Stimulated activated CD8-positive, alpha-beta memory T cell treated with anti-CD3 and anti-CD28 coated beads, Interleukin-4, amount 100 ng/mL, for 1 hour (primary cell): Measurements from ENCODE around the gene MED25.

Experiments used
- DNase-seq, 2 donors: peaks; one replicate each; pipeline ENCODE4 v3.0.0-alpha.2; 2020; ENCODE audit warnings: low read depth in 2 of 2, low spot score in 1 of 2

Gene MED25

DNA sequence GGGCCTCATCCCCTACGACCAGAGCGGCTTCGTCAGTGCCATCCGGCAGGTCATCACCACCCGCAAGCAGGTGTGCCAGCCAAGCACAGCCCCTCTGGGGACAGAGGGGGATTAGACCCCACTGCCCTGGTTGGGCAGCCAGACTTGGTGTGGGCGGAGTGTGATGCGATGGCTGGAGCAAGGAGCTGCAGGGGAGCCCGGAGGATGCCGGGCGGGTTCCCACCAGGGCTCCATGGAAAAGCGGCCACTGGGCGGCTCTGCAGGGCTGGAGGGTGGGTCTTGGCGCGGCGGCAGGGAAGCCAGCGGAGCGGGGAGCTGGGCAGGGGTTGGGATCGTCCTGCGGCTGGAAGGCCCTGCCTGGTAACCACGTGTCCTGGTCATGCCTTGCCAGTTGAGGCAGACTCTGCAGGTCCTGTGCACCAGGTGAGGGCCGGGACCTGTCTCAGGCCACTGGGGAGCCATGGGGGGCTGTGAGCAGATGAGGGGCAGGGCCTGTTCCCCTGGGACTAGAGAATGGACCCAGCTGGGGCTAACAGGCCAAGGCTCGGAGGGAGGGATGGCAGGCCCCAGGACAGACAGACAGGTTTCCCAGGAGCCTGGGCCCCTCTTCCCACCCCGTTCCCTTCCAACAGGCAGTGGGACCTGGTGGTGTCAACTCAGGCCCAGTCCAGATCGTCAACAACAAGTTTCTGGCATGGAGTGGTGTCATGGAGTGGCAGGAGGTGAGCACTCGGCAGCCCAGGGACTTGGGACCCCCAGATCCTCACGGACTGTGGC, 39.2 kb downstream of the MED25 start:
- DNase-seq: no peak

DNA sequence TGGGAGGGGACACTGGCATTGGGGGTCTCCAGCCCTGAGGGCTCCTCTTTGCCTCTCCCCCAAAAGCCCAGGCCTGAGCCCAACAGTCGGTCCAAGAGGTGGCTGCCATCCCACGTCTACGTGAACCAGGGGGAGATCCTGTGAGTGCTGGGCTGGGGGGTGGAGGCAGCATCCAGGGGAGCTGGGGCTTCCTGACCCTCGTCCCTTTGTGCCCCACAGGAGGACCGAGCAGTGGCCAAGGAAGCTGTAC, 39.7 kb downstream of the MED25 start:
- DNase-seq: no peak

DNA sequence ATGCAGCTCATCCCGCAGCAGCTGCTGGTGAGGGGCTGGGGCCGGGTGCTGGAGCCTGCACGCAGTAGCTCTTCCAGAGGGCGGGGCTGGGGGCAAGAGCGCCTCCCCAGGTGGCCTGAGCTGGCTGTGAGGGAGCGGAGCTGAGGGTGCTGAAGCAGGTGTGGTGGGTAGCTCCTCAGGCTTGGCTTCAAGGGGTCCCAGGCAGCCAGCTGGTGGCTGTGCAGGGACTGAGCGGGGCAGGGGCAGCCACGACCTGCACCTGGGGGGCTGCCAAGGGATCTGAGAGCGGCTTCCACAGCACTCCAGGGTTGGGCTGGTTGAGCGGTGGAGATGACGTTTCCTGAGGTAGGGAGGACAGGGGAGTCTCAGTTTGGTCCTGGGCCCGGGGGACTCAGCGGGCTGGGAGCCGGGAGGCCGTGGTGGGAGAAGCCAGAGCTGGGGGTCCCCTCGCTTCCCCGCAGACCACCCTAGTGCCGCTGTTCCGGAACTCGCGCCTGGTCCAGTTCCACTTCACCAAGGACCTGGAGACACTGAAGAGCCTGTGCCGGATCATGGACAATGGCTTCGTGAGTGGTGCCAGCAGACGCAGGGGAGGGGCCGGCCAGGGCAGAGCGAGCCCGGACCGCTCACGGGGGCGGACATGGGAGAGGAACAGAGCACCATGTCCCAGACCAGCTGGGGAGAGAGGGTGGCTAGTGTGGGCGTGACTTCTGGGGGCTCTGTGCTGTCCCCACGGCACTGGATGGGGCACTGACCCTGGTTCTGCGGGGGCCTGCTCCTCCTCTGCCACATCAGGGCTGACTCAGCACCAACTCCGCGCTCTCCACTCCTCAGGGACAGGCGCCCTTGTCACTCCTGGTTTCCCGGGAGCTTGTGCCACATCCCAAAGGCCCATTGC, 40.2 kb downstream of the MED25 start:
- DNase-seq: no peak

- DNase-seq: no peak
Observed at GRCh38 chr19:49859682-49860335, 41.7 kb downstream of the MED25 start.

DNA sequence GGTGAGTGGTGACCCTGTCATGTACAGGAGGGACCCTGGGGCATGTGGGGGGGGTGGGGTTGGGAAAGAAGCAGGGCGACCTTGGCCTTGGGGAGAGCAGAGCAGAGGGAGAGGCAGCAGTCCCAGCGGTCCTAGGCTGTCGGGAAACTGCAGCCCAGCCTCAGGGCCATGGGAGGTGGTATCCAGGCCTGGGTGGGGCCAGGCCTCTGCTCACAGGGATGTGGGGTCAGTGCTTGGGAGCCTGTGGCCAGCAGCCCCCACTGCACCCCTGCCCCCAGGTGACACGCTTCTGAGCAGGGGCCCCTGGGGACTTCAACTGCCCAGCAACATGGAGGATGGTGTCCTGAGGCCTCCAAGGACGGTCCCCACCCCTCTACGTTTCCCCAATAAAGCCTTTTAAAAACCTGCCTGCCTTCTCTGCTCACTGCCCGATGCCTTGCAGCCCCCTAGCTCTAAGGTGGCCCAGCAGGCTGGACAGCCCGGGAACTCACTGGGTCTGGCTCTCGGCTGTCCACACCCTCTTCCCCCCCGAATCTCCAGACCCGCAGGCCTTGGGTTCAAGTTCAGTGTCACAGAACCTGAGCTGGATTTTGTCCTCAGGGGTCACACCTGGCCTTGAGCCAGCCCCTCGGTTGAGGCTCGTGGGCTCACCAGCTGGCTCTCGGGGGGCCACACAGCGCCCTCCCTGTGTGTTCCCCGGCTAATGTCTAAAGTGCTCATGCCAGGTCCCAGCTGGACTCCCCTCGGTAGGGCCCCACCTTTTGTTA, 42.4 kb downstream of the MED25 start:
- no peak for DNase-seq

- DNase-seq: no peak
Observed at GRCh38 chr19:49861107-49861506, 43.0 kb downstream of the MED25 start.

DNA sequence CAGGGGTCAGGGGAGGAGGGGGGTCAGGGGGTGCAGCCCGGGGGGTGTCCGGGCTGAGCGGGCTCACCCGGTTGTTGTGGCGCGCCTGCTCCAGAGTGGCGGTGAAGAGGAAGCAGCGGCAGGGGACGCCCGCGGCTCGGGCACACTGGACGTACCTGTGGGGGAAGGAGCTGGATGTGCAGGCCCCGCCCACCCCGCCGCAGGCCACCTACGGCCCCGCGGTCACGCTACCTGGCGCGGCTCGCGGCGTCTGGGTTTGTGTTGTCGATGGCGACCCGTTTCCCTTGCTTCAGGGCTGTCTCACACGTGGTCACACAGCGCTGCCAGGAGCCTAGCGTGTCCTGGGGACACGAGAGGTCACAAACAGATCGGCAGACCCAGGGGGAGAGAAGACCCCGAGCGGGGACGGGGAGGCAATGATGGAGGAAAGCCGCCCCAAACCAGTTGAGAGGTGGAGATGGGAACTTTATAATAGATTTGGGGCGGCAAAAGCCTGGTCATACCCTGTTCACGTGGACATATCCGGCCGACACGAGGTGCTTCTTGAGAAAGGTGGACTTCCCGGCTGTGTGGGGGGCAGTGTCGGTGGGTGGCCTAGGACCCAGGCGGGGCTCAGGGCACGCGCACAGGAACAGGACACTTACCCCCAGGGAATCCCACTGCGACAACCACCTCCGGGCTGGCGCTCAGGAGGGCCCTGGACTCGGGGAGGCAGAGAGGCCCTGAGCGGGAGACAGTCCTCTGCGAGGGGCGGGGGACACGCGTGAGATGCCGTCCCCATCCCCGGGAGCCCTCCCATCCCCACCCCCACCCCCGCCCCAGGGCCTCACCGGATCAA, 43.7 kb downstream of the MED25 start:
- DNase-seq: no peak

DNA sequence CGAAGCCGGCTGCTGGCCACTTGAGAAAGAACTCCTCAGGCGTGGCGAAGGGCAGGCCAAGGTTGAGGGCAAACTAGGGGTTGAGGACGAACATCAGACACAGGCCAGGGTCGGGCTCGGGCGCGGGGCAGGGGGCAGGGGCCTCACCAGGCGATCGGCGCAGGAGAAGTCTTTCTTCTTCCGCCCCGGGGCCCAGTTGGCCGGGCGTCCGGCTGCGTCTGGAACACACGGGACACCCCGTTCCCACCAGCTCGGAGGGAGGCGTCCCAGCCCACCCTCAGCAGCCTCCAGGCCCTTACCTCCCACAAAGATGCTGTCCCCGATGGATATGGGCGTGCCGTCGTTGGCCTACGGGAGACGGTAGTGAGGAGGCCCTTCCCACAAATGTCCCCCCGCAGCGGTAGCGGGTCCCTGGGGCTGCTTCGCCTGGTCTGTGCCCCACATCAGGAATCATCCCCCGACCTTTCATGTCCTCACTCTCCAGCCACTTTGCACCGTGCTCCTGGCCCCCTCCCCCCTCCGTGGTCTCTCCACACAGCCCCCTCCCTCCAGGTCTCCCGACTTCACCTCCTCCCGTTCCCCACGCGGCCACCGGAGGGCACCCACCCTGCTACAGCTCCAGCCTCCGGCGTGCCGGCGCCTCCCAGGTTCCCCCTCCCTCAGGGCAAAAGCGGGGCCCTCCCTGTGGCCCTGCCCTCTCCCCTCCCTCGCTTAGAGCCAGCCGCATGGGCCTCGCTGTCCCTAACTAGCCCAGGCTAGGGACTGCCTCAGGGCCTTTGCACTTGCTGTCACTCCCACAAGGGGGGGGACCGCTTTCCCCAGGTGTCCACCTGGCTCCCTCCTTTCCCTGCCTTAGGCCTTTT, 44.5 kb downstream of the MED25 start:
- no peak for DNase-seq

DNA sequence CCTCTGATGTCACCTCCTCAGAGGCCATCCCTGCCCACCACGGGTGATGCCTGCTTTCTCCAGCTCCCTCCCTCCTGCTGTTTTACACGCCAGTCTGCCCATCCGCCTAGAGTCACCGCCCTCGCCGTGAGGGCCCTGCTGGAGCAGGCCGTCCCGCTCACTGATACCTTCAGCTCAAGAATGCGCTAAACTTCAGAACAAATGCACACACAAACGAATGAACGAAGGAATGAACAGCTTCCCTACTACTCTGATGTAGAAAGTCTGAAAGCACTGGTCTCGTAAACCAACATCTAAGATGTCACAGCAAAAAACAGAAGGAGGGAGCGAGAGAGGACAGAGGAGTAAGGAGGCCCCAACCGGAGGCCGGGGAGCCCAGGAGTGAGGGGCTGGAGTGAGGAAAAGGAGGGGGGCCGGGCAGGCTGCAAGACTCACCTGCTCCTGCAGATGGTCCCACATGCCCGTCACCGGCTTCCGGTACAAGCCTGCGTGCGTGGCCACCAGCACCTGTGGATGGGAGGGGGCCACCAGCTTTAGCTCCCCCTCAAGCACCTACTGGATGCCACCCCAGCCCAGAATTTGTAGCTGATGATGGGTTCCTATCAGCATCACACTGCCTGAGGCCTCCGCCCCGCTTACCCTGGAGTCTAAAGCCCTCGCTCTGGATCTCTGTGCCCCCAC, 45.3 kb downstream of the MED25 start:
- DNase-seq: no peak

DNA sequence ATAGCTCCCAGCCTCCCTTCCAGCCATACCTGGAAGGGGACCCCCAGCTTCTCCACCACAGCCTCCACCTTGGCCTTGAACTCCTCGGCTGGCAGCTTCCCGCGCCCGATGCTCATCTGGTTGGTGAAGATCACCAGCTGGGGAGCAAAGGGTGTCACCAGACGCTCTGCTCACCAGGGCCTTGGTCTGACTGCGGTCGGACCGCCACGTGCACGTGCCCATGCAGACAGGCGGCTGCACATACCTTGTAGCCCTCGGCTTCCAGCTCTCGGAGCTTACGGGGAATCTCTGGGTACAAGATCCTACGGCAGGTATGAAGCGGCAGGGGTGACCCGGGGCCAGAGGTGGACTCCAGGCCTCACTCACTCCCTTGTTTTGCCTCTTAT, 45.8 kb downstream of the MED25 start:
- no peak for DNase-seq

- no peak for DNase-seq
Observed at GRCh38 chr19:49864890-49865289, 46.8 kb downstream of the MED25 start.

DNA sequence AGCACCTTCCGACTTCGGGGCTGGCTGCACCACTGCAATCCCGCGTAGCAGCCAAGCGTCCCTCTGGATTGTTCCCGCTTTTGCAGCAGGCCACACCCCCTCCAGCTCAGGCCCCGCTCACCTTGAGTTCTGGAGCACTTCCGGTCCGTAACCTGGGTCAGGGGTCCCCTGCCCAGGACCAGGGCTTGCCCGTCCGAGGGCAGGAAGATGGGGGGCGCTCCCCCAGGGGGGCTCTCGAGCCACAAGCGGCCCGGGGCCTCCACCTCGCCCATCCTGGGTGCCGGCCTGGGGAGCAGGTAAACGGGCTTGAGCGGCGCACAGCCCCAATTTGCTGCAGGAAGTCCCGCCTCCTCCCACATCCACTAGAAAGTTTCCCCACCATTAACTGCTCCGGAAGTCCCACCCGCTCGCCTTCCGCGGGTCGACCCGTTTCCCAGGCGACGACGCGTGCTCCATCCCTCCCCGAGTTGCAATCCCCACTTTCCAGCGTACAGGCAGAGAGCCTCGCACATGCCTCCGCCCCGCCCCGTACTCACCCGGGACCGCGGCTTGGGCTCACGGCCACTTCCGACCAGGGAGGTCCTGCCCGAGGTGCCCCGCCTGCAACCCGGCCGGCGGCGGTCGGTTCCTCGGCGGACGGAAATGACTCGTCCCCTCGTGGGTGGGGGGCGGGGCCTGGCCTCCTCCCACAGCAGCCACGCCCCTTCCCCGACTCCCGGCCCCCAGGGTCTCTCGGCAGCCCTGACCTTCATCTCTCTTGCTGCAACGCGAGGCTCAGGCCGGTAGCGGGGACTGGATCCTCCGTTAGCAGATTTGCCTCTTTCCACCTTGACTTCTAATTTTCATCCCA, 49.1 kb downstream of the MED25 start, which contains the start of gene PNKP:
Gene PNKP, minus strand, starts transcription at position 644 of the 850 bp plus-strand sequence. Its CDS starts 372 bp downstream, at position 272.
- DNase-seq: peak; percentile 73 to 82

- peak in 1 of 2 donors; percentile 11 for DNase-seq
Observed at GRCh38 chr19:49869009-49869483, 51.0 kb downstream of the MED25 start.

DNA sequence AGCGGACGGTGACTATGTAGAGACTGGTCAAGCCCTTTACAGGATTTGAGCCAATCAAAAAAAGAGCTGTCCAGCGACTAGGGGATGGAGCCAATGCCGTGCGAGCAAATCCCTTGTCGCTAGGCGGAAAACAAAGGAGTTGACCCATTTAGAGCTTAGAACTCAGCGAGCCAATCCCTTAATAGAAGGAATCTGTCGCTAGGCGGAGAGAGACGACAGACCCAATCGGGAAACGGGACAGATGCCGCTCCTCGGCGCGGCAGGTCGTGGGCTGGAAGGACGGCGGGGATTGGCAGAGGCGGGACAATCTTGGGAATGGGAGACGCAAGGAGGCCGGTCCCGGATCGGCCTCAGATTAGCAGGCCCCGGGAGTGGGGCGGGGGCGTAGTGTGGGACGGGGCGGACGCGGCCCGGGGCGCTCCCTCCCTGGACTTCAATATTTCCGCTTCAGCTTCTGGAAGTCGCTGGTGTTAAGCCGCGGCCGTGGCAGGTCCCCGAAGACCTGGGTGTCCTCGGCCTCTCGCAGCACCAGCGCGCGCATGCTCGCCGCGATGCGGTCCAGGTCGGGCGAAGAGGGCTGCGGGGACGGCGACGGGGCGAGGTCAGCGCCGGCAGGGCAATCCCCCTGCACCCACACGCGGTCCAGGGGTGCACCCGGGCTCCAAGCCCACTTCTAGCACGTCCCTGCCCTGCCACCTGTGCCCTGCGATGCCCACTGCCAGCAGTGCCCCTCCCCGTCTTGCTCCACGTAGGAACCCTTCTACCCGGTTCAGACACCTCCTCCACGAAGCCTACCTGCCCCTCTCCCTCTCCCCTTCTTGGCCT, 51.6 kb downstream of the MED25 start:
- DNase-seq: peak; percentile 68 to 80

GRCh38 chr19:49870309-49870901, 52.3 kb downstream of the MED25 start:
- no peak for DNase-seq

DNA sequence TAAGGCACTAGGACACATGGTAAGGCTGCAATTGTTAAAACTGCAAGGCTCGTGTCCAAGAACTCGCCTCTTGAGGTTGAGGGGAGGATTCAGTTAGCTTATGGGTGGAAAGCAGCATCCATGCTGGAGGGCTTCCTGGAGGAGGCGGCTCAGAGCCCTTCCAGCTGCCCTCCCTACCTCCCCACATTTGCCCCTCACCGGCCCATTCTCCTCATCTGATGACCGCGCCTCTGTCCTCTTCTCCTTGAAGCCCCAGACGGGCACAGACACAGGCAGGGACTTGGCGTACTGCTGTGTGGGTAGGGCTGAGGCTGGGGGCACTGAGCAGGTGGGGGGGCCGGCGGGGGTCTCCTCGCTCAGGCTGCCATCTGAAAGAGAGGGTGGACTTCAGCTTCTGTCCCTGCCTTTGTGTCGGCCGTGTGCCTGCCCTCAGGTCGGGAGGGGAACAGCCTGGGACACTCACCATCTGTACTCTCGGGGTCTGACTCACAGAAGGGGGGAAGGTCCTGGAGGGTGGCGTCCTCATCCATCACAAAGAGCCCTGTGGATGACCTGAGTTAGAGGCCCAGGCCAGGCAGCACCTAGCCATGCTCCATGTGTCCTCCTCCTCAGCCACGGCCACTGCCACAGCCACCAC, 53.4 kb downstream of the MED25 start:
- no peak for DNase-seq
